CD8-positive, alpha-beta memory T cell (primary cell): Measurements from ENCODE around the gene DISC1. TPM values are rescaled to one million over a fixed set of nuclear protein-coding genes. Genes with fewer than 3 reads are reported as not detected.

Source experiments
- CTCF ChIA-PET: fragments of 350-600 bp; sonication (Branson Sonifier 250); formaldehyde crosslinking; loops from one replicate; lab custom pipeline; 2021; ENCODE audit warnings: antibody characterized with exemption; lab: Charles Lee
- POLR2A ChIA-PET: fragments of 350-600 bp; sonication (Branson Sonifier 250); formaldehyde crosslinking; loops from one replicate; lab custom pipeline; 2021; ENCODE audit warnings: antibody characterized with exemption; lab: Charles Lee
- DNase-seq, 5 donors: peaks; one replicate each; pipeline versions ENCODE4 v3.0.0 to v3.0.0-alpha.2; 2020 to 2022; ENCODE audit warnings: mixed read lengths in 1 of 5
- H3K27ac ChIP-seq: one replicate; pipeline ENCODE4 v1.7.0; 2013; ENCODE audit warnings: low read depth, mild to moderate bottlenecking, low read length, moderate library complexity
- H3K27me3 ChIP-seq: 2 replicates; pipeline ENCODE4 v1.7.0; 2013; ENCODE audit warnings: low read length, mild to moderate bottlenecking; ENCODE audit not compliant: insufficient read depth, poor library complexity, severe bottlenecking
- H3K36me3 ChIP-seq: 2 replicates; pipeline ENCODE4 v1.7.0; 2013; ENCODE audit warnings: mild to moderate bottlenecking, low read length, moderate library complexity; ENCODE audit not compliant: insufficient read depth
- H3K4me1 ChIP-seq: 2 replicates; pipeline ENCODE4 v1.7.0; 2013; ENCODE audit warnings: mild to moderate bottlenecking, low read length, moderate library complexity; ENCODE audit not compliant: insufficient read depth
- H3K4me3 ChIP-seq: 2 replicates; pipeline ENCODE4 v1.7.0; 2013; ENCODE audit warnings: mild to moderate bottlenecking, low read length
- H3K9me3 ChIP-seq: 2 replicates; pipeline ENCODE4 v1.7.0; 2013; ENCODE audit warnings: mild to moderate bottlenecking, low read length
- H3K27ac Mint-ChIP-seq, 8 donors: one replicate each; pipeline ENCODE4 v1.8.0; 2020 to 2021; ENCODE audit warnings: mixed read lengths in 8 of 8, mild to moderate bottlenecking in 6 of 8, inconsistent platforms in 3 of 8, moderate library complexity in 3 of 8
- H3K27me3 Mint-ChIP-seq, 2 donors: one replicate each; pipeline ENCODE4 v1.8.0; 2020 to 2021; ENCODE audit warnings: mixed read lengths in 2 of 2, mild to moderate bottlenecking in 1 of 2, moderate library complexity in 1 of 2
- H3K36me3 Mint-ChIP-seq, 3 donors: one replicate each; pipeline ENCODE4 v1.8.0; 2020 to 2021; ENCODE audit warnings: mixed read lengths in 3 of 3, inconsistent platforms in 1 of 3, mild to moderate bottlenecking in 1 of 3
- H3K4me1 Mint-ChIP-seq, 3 donors: one replicate each; pipeline ENCODE4 v1.8.0; 2020 to 2021; ENCODE audit warnings: mixed read lengths in 3 of 3, inconsistent platforms in 1 of 3, mild to moderate bottlenecking in 1 of 3
- H3K4me3 Mint-ChIP-seq, 7 donors: one replicate each; pipeline ENCODE4 v1.8.0; 2020 to 2021; ENCODE audit warnings: mixed read lengths in 7 of 7, mild to moderate bottlenecking in 6 of 7, moderate library complexity in 4 of 7, inconsistent platforms in 2 of 7
- H3K9me3 Mint-ChIP-seq, 5 donors: one replicate each; pipeline ENCODE4 v1.8.0; 2020 to 2022; ENCODE audit warnings: mixed read lengths in 5 of 5, mild to moderate bottlenecking in 3 of 5, moderate library complexity in 2 of 5, inconsistent platforms in 1 of 5
- polyA plus RNA-seq: library from polyadenylated mRNA; unstranded; fragments of 300-500 nt; fragmentation: Illumina TruSeq; gene quantifications from one replicate; pipeline ENCODE4 v1.2.3, GENCODE V29; 2021
- total RNA-seq, 2 experiments: library from RNA; stranded (reverse); gene quantifications; one replicate each; pipeline ENCODE4 v1.2.3, GENCODE V29; 2021

Gene DISC1
- total and polyA plus RNA-seq, 3 experiments from 2014 or later = 0.60 to 2.4 (median 1.0) TPM

- H3K36me3 ChIP-seq = no peaks in the 10 kb centered on the region
- DNase-seq = no peak
- no peaks in the 10 kb centered on the region for H3K4me1 Mint-ChIP-seq
- H3K4me1 ChIP-seq = no peaks in the 10 kb centered on the region
- no peak overlapping the region for H3K27ac Mint-ChIP-seq
- no peak overlapping the region for H3K27ac ChIP-seq
- H3K36me3 Mint-ChIP-seq = peaks cover 11 to 22% (median 14%) of the 10 kb centered on the region in 3 donors
- POLR2A ChIA-PET = no interaction called here
- H3K27me3 Mint-ChIP-seq = peaks cover 0 to 5% of the 10 kb centered on the region in 2 donors
- no peaks in the 10 kb centered on the region for H3K27me3 ChIP-seq
- H3K9me3 ChIP-seq = no peaks in the 10 kb centered on the region
- no peaks in the 10 kb centered on the region for H3K9me3 Mint-ChIP-seq
- no peak overlapping the region for H3K4me3 ChIP-seq
- CTCF ChIA-PET = no interaction called here
- H3K4me3 Mint-ChIP-seq = no peak overlapping the region
Measured at GRCh38 chr1:232029315-232029714, 402.7 kb downstream of the DISC1 start.

GRCh38 chr1:232031156-232031555, 404.6 kb downstream of the DISC1 start:
- H3K9me3 ChIP-seq = no peaks in the 10 kb centered on the region
- Mint-ChIP-seq H3K27ac (peak overlapping the region in 2 of 8 donors; percentile 17 to 83), H3K27me3 (peaks cover 0 to 1% of the 10 kb centered on the region in 2 donors), H3K4me3 (no peak overlapping the region), H3K9me3 (no peaks in the 10 kb centered on the region), H3K36me3 (peaks cover 13 to 25% (median 14%) of the 10 kb centered on the region in 3 donors), H3K4me1 (no peaks in the 10 kb centered on the region)
- no peak for DNase-seq
- no peak overlapping the region for H3K27ac ChIP-seq
- ChIA-PET POLR2A (no interaction called here), CTCF (no interaction called here)
- no peaks in the 10 kb centered on the region for H3K27me3 ChIP-seq
- H3K4me1 ChIP-seq = no peaks in the 10 kb centered on the region
- H3K4me3 ChIP-seq = no peak overlapping the region
- no peaks in the 10 kb centered on the region for H3K36me3 ChIP-seq

GRCh38 chr1:232033285-232033684, 406.7 kb downstream of the DISC1 start:
- ChIA-PET POLR2A (no interaction called here), CTCF (no interaction called here)
- Histone ChIP-seq H3K27ac (no peak overlapping the region), H3K9me3 (no peaks in the 10 kb centered on the region), H3K4me3 (no peak overlapping the region), H3K36me3 (no peaks in the 10 kb centered on the region), H3K27me3 (no peaks in the 10 kb centered on the region), H3K4me1 (no peaks in the 10 kb centered on the region)
- peaks cover 0 to 1% of the 10 kb centered on the region in 2 donors for H3K27me3 Mint-ChIP-seq
- DNase-seq = no peak
- H3K36me3 Mint-ChIP-seq = peaks cover 4 to 25% (median 12%) of the 10 kb centered on the region in 3 donors
- H3K4me3 Mint-ChIP-seq = no peak overlapping the region
- H3K4me1 Mint-ChIP-seq = no peaks in the 10 kb centered on the region
- no peak overlapping the region for H3K27ac Mint-ChIP-seq
- no peaks in the 10 kb centered on the region for H3K9me3 Mint-ChIP-seq

GRCh38 chr1:232034556-232034955, 408.0 kb downstream of the DISC1 start:
- no peak overlapping the region for H3K27ac ChIP-seq
- no peaks in the 10 kb centered on the region for H3K4me1 ChIP-seq
- Mint-ChIP-seq H3K27me3 (no peaks in the 10 kb centered on the region), H3K4me3 (no peak overlapping the region), H3K9me3 (no peaks in the 10 kb centered on the region), H3K27ac (no peak overlapping the region), H3K36me3 (peaks cover 4 to 21% (median 10%) of the 10 kb centered on the region in 3 donors), H3K4me1 (no peaks in the 10 kb centered on the region)
- H3K4me3 ChIP-seq = no peak overlapping the region
- H3K9me3 ChIP-seq = no peaks in the 10 kb centered on the region
- no peaks in the 10 kb centered on the region for H3K27me3 ChIP-seq
- CTCF ChIA-PET = no interaction called here
- POLR2A ChIA-PET = no interaction called here
- DNase-seq = no peak
- H3K36me3 ChIP-seq = no peaks in the 10 kb centered on the region

- POLR2A ChIA-PET = no interaction called here
- Mint-ChIP-seq H3K4me3 (no peak overlapping the region), H3K27me3 (no peaks in the 10 kb centered on the region), H3K36me3 (peaks cover 4 to 21% (median 10%) of the 10 kb centered on the region in 3 donors), H3K9me3 (no peaks in the 10 kb centered on the region), H3K4me1 (no peaks in the 10 kb centered on the region), H3K27ac (no peak overlapping the region)
- no peaks in the 10 kb centered on the region for H3K27me3 ChIP-seq
- H3K4me3 ChIP-seq = no peak overlapping the region
- H3K9me3 ChIP-seq = no peaks in the 10 kb centered on the region
- no peak for DNase-seq
- H3K27ac ChIP-seq = no peak overlapping the region
- H3K4me1 ChIP-seq = no peaks in the 10 kb centered on the region
- H3K36me3 ChIP-seq = no peaks in the 10 kb centered on the region
- CTCF ChIA-PET = no interaction called here
Measured at GRCh38 chr1:232036181-232036933, 409.8 kb downstream of the DISC1 start.

- no peaks in the 10 kb centered on the region for H3K27me3 ChIP-seq
- ChIA-PET CTCF (no interaction called here), POLR2A (no interaction called here)
- no peaks in the 10 kb centered on the region for H3K27me3 Mint-ChIP-seq
- no peaks in the 10 kb centered on the region for H3K9me3 ChIP-seq
- no peaks in the 10 kb centered on the region for H3K36me3 ChIP-seq
- H3K4me3 ChIP-seq = no peak overlapping the region
- peaks cover 4 to 16% (median 10%) of the 10 kb centered on the region in 3 donors for H3K36me3 Mint-ChIP-seq
- no peak overlapping the region for H3K27ac ChIP-seq
- no peaks in the 10 kb centered on the region for H3K4me1 ChIP-seq
- no peak for DNase-seq
- no peaks in the 10 kb centered on the region for H3K4me1 Mint-ChIP-seq
- no peak overlapping the region for H3K4me3 Mint-ChIP-seq
- H3K9me3 Mint-ChIP-seq = no peaks in the 10 kb centered on the region
- H3K27ac Mint-ChIP-seq = no peak overlapping the region
Measured at GRCh38 chr1:232037774-232038388, 411.3 kb downstream of the DISC1 start.

- CTCF ChIA-PET = no interaction called here
- no peaks in the 10 kb centered on the region for H3K9me3 ChIP-seq
- no peaks in the 10 kb centered on the region for H3K4me1 ChIP-seq
Measured at GRCh38 chr1:232038706-232039677, 412.4 kb downstream of the DISC1 start.

More at GRCh38 chr1:232038706-232039677, 412.4 kb downstream of the DISC1 start:
- no peaks in the 10 kb centered on the region for H3K9me3 Mint-ChIP-seq
- H3K4me3 Mint-ChIP-seq = no peak overlapping the region
- no peaks in the 10 kb centered on the region for H3K27me3 ChIP-seq
- H3K4me3 ChIP-seq = no peak overlapping the region
- H3K4me1 Mint-ChIP-seq = no peaks in the 10 kb centered on the region
- peaks cover 1 to 9% (median 6%) of the 10 kb centered on the region in 3 donors for H3K36me3 Mint-ChIP-seq
- H3K27ac ChIP-seq = no peak overlapping the region
- no peaks in the 10 kb centered on the region for H3K36me3 ChIP-seq
- H3K27me3 Mint-ChIP-seq = no peaks in the 10 kb centered on the region
- no peak overlapping the region for H3K27ac Mint-ChIP-seq
- POLR2A ChIA-PET = no interaction called here
- no peak for DNase-seq
